SK-N-SH treated with all-trans-retinoic acid at 6 μM for 48 hours (cell line): ENCODE results near the gene GALNT17.
"Not testable (repeated sequence)": the region's sequence is repeated elsewhere in the genome, so short reads cannot be mapped to it uniquely, and the experiment has no call there.

ENCODE experiments used
- ATAC-seq: fragments of 200-7000 bp; cut with Tn5 transposase; 3 replicates; pipeline ENCODE4 v1.9.1; 2020; ENCODE audit warnings: mild to moderate bottlenecking, moderate library complexity
- ARNTL ChIP-seq: fragments of 450-650 bp; formaldehyde crosslinking; IDR thresholded peaks from 2 replicates; pipeline ENCODE4 v1.5.0; 2020; ENCODE audit warnings: low read depth, mild to moderate bottlenecking, moderate library complexity, borderline replicate concordance
- BACH2 ChIP-seq: fragments of 250-450 bp; sonication (Bioruptor Pico); IDR thresholded peaks from 2 replicates; pipeline ENCODE4 v1.9.0; 2021; ENCODE audit warnings: mild to moderate bottlenecking, borderline replicate concordance
- CSDC2 ChIP-seq: fragments of 250-450 bp; sonication (Bioruptor Pico); IDR thresholded peaks from 2 replicates; pipeline ENCODE4 v1.5.0; 2020; ENCODE audit warnings: mild to moderate bottlenecking, moderate library complexity
- ESRRG ChIP-seq: fragments of 250-450 bp; sonication (Bioruptor Pico); IDR thresholded peaks from 2 replicates; pipeline ENCODE4 v1.6.1; 2021; ENCODE audit warnings: mild to moderate bottlenecking
- GLIS3 ChIP-seq: fragments of 250-450 bp; sonication (Bioruptor Pico); IDR thresholded peaks from 2 replicates; pipeline ENCODE4 v1.5.0; 2020; ENCODE audit warnings: mild to moderate bottlenecking, moderate library complexity
- ISL1 ChIP-seq: fragments of 250-450 bp; sonication (Bioruptor Pico); IDR thresholded peaks from 2 replicates; pipeline ENCODE4 v2.1.2; 2022; ENCODE audit warnings: mild to moderate bottlenecking, moderate library complexity
- OSR1 ChIP-seq: fragments of 250-450 bp; sonication (Bioruptor Pico); IDR thresholded peaks from 2 replicates; pipeline ENCODE4 v1.8.0; 2022; ENCODE audit warnings: moderate library complexity, mild to moderate bottlenecking, inconsistent platforms
- POU6F1 ChIP-seq: fragments of 250-450 bp; sonication (Bioruptor Pico); IDR thresholded peaks from 2 replicates; pipeline ENCODE4 v1.8.0; 2021; ENCODE audit warnings: low read depth, mild to moderate bottlenecking, moderate library complexity, borderline replicate concordance
- PPARA ChIP-seq: fragments of 250-450 bp; sonication (Bioruptor Pico); IDR thresholded peaks from 2 replicates; pipeline ENCODE4 v1.5.0; 2020; ENCODE audit warnings: mild to moderate bottlenecking, borderline replicate concordance
- RARB ChIP-seq: fragments of 250-450 bp; sonication (Bioruptor Pico); IDR thresholded peaks from 2 replicates; pipeline ENCODE4 v1.8.0; 2021; ENCODE audit warnings: mild to moderate bottlenecking, moderate library complexity
- SNAI2 ChIP-seq: fragments of 250-450 bp; sonication (Bioruptor Pico); IDR thresholded peaks from 2 replicates; pipeline ENCODE4 v1.5.0; 2020; ENCODE audit warnings: mild to moderate bottlenecking, moderate library complexity
- TCF4 ChIP-seq: fragments of 250-450 bp; sonication (Bioruptor Pico); IDR thresholded peaks from 2 replicates; pipeline ENCODE4 v1.8.0; 2021; ENCODE audit warnings: mild to moderate bottlenecking, moderate library complexity, borderline replicate concordance
- TOX ChIP-seq: fragments of 250-450 bp; sonication (Bioruptor Pico); IDR thresholded peaks from 2 replicates; pipeline ENCODE4 v1.8.0; 2021; ENCODE audit warnings: mild to moderate bottlenecking, moderate library complexity, borderline replicate concordance
- ZC3H10 ChIP-seq: fragments of 250-450 bp; sonication (Bioruptor Pico); IDR thresholded peaks from 2 replicates; pipeline ENCODE4 v1.5.1; 2021; ENCODE audit warnings: mild to moderate bottlenecking, moderate library complexity
- ZFP30 ChIP-seq: fragments of 450-650 bp; formaldehyde crosslinking; IDR thresholded peaks from 2 replicates; pipeline ENCODE4 v1.5.0; 2022; ENCODE audit warnings: mild to moderate bottlenecking, moderate library complexity
- ZNF565 ChIP-seq: fragments of 450-650 bp; formaldehyde crosslinking; conservative IDR thresholded peaks from 2 replicates; pipeline ENCODE4 v1.5.0; 2020; ENCODE audit warnings: low read depth, mild to moderate bottlenecking, moderate library complexity
- ZNF70 ChIP-seq: fragments of 450-650 bp; formaldehyde crosslinking; IDR thresholded peaks from 2 replicates; pipeline ENCODE4 v1.5.0; 2020; ENCODE audit warnings: mild to moderate bottlenecking, moderate library complexity
- ZNF8 ChIP-seq: fragments of 450-650 bp; formaldehyde crosslinking; IDR thresholded peaks from 2 replicates; pipeline ENCODE4 v1.5.0; 2020; ENCODE audit warnings: mild to moderate bottlenecking, moderate library complexity
- TF ChIP-seq, protein P1 (sequence below): fragments of 250-450 bp; sonication (Bioruptor Pico); IDR thresholded peaks from 2 replicates; pipeline ENCODE4 v1.5.1; 2021; ENCODE audit warnings: mild to moderate bottlenecking, moderate library complexity
- TF ChIP-seq, protein P2 (sequence below): fragments of 250-450 bp; sonication (Bioruptor Pico); IDR thresholded peaks from 2 replicates; pipeline ENCODE4 v1.5.1; 2020; ENCODE audit warnings: low read depth, mild to moderate bottlenecking, moderate library complexity
- TF ChIP-seq, protein P3 (sequence below): fragments of 250-450 bp; sonication (Bioruptor Pico); IDR thresholded peaks from 2 replicates; pipeline ENCODE4 v1.5.0; 2020; ENCODE audit warnings: mild to moderate bottlenecking, moderate library complexity
- TF ChIP-seq, protein P4 (sequence below): fragments of 250-450 bp; sonication (Bioruptor Pico); IDR thresholded peaks from 2 replicates; pipeline ENCODE4 v1.8.0; 2020; ENCODE audit warnings: mild to moderate bottlenecking, moderate library complexity, borderline replicate concordance

The GALNT17 gene

DNA sequence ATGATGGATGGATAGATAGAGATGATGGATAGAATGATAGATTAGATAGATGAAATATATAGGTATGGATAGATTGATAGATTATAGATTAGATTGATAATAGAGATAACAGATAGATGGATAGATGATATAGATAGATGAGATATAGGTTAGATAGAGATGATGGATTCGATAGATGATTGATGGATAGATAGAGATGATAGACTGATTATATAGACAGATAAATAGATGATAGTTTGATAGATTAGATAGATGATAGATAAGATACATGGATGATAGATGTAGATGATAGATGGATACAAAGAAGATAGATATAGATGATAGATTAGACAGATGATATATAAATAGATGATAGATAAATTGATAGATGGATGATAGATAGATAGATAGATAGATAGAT is 448.1 kb downstream of the GALNT17 start:
- ATAC-seq = no peak
- TF ChIP-seq TCF4 (CRISPR knock-in tag) (no peak), ESRRG (CRISPR knock-in tag) (no peak), PPARA (CRISPR knock-in tag) (no peak), ARNTL (no peak), RARB (no peak), CSDC2 (no peak), ZNF8 (CRISPR knock-in tag) (no peak)
- TF ChIP-seq, protein P1, sequence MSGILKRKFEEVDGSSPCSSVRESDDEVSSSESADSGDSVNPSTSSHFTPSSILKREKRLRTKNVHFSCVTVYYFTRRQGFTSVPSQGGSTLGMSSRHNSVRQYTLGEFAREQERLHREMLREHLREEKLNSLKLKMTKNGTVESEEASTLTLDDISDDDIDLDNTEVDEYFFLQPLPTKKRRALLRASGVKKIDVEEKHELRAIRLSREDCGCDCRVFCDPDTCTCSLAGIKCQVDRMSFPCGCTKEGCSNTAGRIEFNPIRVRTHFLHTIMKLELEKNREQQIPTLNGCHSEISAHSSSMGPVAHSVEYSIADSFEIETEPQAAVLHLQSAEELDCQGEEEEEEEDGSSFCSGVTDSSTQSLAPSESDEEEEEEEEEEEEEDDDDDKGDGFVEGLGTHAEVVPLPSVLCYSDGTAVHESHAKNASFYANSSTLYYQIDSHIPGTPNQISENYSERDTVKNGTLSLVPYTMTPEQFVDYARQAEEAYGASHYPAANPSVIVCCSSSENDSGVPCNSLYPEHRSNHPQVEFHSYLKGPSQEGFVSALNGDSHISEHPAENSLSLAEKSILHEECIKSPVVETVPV = no peak

DNA sequence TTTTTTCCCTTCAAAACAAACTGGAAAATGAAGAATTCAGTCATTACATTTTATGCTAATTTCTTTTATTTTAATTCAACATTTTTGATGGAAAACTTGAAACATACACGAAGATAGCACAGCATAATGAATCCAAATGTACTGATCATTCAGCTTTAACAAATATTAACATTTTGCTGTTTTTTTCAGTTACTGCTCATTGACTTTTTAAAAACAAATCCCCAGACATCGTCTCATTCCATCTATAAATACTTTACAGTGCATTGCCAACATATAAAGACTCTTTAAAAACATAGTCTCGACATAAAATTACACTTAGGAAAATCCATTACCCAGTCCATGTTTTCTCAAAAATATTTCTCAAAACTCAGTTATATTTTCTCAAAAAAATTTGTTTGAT is 452.3 kb downstream of the GALNT17 start:
- ATAC-seq = no peak
- TF ChIP-seq ARNTL (no peak), ZNF8 (CRISPR knock-in tag) (no peak), ZC3H10 (CRISPR knock-in tag) (no peak), ISL1 (no peak), ZNF565 (CRISPR knock-in tag) (no peak)
- TF ChIP-seq, protein P2, sequence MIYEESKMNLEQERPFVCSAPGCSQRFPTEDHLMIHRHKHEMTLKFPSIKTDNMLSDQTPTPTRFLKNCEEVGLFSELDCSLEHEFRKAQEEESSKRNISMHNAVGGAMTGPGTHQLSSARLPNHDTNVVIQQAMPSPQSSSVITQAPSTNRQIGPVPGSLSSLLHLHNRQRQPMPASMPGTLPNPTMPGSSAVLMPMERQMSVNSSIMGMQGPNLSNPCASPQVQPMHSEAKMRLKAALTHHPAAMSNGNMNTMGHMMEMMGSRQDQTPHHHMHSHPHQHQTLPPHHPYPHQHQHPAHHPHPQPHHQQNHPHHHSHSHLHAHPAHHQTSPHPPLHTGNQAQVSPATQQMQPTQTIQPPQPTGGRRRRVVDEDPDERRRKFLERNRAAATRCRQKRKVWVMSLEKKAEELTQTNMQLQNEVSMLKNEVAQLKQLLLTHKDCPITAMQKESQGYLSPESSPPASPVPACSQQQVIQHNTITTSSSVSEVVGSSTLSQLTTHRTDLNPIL (CRISPR knock-in tag) = no peak

DNA sequence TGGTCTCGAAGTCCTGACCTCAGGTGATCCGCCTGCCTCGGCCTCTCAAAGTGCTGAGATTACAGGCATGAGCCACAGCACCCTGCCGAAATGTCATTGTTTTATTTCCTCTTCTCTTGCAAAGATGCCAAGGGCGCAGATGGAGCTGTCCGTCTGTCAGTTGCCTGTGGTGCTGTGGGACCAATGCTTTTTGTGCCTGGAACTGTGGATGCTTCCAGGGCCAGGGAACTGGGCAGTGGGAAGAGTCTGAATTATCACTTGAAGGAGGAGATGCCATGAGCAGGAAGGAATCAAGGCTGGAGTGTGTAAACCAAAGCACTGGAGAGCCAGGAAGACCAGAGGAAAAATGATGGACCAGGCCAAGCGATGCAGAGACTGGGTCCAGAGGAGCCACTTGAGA is 459.9 kb downstream of the GALNT17 start:
- ATAC-seq = no peak
- TF ChIP-seq RARB (no peak), GLIS3 (CRISPR knock-in tag) (no peak), PPARA (CRISPR knock-in tag) (no peak), ZFP30 (CRISPR knock-in tag) (no peak), ZNF565 (CRISPR knock-in tag) (no peak), ZNF70 (CRISPR knock-in tag) (no peak), SNAI2 (CRISPR knock-in tag) (no peak), TCF4 (CRISPR knock-in tag) (no peak), ARNTL (no peak), POU6F1 (no peak), OSR1 (CRISPR knock-in tag) (no peak), BACH2 (CRISPR knock-in tag) (no peak), TOX (CRISPR knock-in tag) (no peak), ZNF8 (CRISPR knock-in tag) (no peak), ZC3H10 (CRISPR knock-in tag) (no peak)
- TF ChIP-seq, protein P3, sequence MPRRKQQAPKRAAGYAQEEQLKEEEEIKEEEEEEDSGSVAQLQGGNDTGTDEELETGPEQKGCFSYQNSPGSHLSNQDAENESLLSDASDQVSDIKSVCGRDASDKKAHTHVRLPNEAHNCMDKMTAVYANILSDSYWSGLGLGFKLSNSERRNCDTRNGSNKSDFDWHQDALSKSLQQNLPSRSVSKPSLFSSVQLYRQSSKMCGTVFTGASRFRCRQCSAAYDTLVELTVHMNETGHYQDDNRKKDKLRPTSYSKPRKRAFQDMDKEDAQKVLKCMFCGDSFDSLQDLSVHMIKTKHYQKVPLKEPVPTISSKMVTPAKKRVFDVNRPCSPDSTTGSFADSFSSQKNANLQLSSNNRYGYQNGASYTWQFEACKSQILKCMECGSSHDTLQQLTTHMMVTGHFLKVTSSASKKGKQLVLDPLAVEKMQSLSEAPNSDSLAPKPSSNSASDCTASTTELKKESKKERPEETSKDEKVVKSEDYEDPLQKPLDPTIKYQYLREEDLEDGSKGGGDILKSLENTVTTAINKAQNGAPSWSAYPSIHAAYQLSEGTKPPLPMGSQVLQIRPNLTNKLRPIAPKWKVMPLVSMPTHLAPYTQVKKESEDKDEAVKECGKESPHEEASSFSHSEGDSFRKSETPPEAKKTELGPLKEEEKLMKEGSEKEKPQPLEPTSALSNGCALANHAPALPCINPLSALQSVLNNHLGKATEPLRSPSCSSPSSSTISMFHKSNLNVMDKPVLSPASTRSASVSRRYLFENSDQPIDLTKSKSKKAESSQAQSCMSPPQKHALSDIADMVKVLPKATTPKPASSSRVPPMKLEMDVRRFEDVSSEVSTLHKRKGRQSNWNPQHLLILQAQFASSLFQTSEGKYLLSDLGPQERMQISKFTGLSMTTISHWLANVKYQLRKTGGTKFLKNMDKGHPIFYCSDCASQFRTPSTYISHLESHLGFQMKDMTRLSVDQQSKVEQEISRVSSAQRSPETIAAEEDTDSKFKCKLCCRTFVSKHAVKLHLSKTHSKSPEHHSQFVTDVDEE (CRISPR knock-in tag) = no peak
- TF ChIP-seq, protein P4, sequence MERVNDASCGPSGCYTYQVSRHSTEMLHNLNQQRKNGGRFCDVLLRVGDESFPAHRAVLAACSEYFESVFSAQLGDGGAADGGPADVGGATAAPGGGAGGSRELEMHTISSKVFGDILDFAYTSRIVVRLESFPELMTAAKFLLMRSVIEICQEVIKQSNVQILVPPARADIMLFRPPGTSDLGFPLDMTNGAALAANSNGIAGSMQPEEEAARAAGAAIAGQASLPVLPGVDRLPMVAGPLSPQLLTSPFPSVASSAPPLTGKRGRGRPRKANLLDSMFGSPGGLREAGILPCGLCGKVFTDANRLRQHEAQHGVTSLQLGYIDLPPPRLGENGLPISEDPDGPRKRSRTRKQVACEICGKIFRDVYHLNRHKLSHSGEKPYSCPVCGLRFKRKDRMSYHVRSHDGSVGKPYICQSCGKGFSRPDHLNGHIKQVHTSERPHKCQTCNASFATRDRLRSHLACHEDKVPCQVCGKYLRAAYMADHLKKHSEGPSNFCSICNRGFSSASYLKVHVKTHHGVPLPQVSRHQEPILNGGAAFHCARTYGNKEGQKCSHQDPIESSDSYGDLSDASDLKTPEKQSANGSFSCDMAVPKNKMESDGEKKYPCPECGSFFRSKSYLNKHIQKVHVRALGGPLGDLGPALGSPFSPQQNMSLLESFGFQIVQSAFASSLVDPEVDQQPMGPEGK = no peak
- TF ChIP-seq, protein P1 = no peak
- TF ChIP-seq, protein P2 (CRISPR knock-in tag) = no peak

DNA sequence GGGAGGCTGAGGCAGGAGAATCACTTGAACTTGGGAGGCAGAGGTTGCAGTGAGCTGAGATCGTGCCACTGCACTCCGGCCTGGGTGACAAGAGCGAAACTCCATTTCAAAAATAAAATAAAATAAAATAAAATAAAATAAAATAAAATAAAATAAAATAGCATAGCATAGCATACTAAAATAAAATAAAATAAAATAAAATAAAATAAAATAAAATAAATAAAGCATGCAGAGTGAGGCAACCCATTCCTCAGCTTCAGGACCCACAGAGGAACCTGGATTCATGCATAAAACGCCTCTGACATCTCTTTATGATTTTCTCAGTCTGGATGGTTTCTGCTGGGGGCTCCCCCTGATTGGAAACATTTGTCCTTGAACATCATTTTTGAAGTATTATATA is 460.4 kb downstream of the GALNT17 start:
- not testable (repeated sequence) for ATAC-seq
